ENCODE data around the gene ANO3. TPM values are rescaled to one million over a fixed set of nuclear protein-coding genes. Genes with fewer than 3 reads are reported as not detected.

The ANO3 gene
- total RNA-seq, 2 experiments from 2014 or later, result not detected

- ChIA-PET CTCF (no interaction called here), POLR2A (interaction anchor here (0.5 kb wide), 1 partner anchor 18 kb away, joined by 3 read pairs; no protein-coding TSS in a partner anchor)
- H3K4me1 Mint-ChIP-seq (ENCODE audit: low read depth), result no peaks in the 10 kb centered on the region
- no peaks in the 10 kb centered on the region for H3K36me3 Mint-ChIP-seq
- DNase-seq, result no peak
- no peaks in the 10 kb centered on the region for H3K27me3 Mint-ChIP-seq
- H3K9me3 Mint-ChIP-seq, result peaks cover 10% of the 10 kb centered on the region
- H3K4me3 Mint-ChIP-seq, result no peak overlapping the region
- intact Hi-C loops (cut with micrococcal nuclease), result no loop called here
- no peak overlapping the region for H3K27ac Mint-ChIP-seq
These were observed 195.8 kb downstream of the ANO3 start for GRCh38 chr11:26527685-26528084.

- H3K4me3 Mint-ChIP-seq, result no peak overlapping the region
These were observed 205.4 kb downstream of the ANO3 start for GRCh38 chr11:26537341-26537740.

GRCh38 chr11:26539517-26539916 lies 207.6 kb downstream of the ANO3 start:
- CTCF ChIA-PET, result no interaction called here
- H3K4me1 Mint-ChIP-seq (ENCODE audit: low read depth), result no peaks in the 10 kb centered on the region
- POLR2A ChIA-PET, result no interaction called here
- H3K4me3 Mint-ChIP-seq, result no peak overlapping the region
- H3K27me3 Mint-ChIP-seq, result no peaks in the 10 kb centered on the region
- H3K9me3 Mint-ChIP-seq, result peaks cover 10% of the 10 kb centered on the region
- intact Hi-C loops (cut with micrococcal nuclease), result no loop called here
- no peak overlapping the region for H3K27ac Mint-ChIP-seq
- no peaks in the 10 kb centered on the region for H3K36me3 Mint-ChIP-seq
- DNase-seq, result no peak

More at GRCh38 chr11:26537341-26537740, 205.4 kb downstream of the ANO3 start:
- Mint-ChIP-seq H3K27me3 (no peaks in the 10 kb centered on the region), H3K4me1 (ENCODE audit: low read depth) (no peaks in the 10 kb centered on the region), H3K9me3 (peaks cover 9% of the 10 kb centered on the region), H3K27ac (no peak overlapping the region), H3K36me3 (no peaks in the 10 kb centered on the region)
- ChIA-PET POLR2A (no interaction called here), CTCF (no interaction called here)
- intact Hi-C loops (cut with micrococcal nuclease), result no loop called here
- no peak for DNase-seq

GRCh38 chr11:26541870-26542269 lies 209.9 kb downstream of the ANO3 start:
- H3K9me3 Mint-ChIP-seq, result peaks cover 10% of the 10 kb centered on the region
- H3K27me3 Mint-ChIP-seq, result no peaks in the 10 kb centered on the region
- intact Hi-C loops (cut with micrococcal nuclease), result no loop called here
- H3K27ac Mint-ChIP-seq, result no peak overlapping the region
- no peaks in the 10 kb centered on the region for H3K36me3 Mint-ChIP-seq
- POLR2A ChIA-PET, result no interaction called here
- H3K4me3 Mint-ChIP-seq, result no peak overlapping the region
- no peaks in the 10 kb centered on the region for H3K4me1 Mint-ChIP-seq (ENCODE audit: low read depth)
- CTCF ChIA-PET, result no interaction called here
- DNase-seq, result no peak

GRCh38 chr11:26549176-26549575 lies 217.2 kb downstream of the ANO3 start:
- H3K36me3 Mint-ChIP-seq, result no peaks in the 10 kb centered on the region
- H3K9me3 Mint-ChIP-seq, result peaks cover 3% of the 10 kb centered on the region
- ChIA-PET POLR2A (no interaction called here), CTCF (no interaction called here)
- intact Hi-C loops (cut with micrococcal nuclease), result no loop called here
- H3K4me1 Mint-ChIP-seq (ENCODE audit: low read depth), result no peaks in the 10 kb centered on the region
- H3K4me3 Mint-ChIP-seq, result no peak overlapping the region
- no peaks in the 10 kb centered on the region for H3K27me3 Mint-ChIP-seq
- no peak for DNase-seq
- H3K27ac Mint-ChIP-seq, result no peak overlapping the region

GRCh38 chr11:26550022-26550421 lies 218.1 kb downstream of the ANO3 start:
- ChIA-PET POLR2A (no interaction called here), CTCF (no interaction called here)
- no peak overlapping the region for H3K4me3 Mint-ChIP-seq
- peaks cover 7% of the 10 kb centered on the region for H3K9me3 Mint-ChIP-seq
- intact Hi-C loops (cut with micrococcal nuclease), result no loop called here
- no peaks in the 10 kb centered on the region for H3K4me1 Mint-ChIP-seq (ENCODE audit: low read depth)
- no peak overlapping the region for H3K27ac Mint-ChIP-seq
- DNase-seq, result no peak
- H3K36me3 Mint-ChIP-seq, result no peaks in the 10 kb centered on the region
- no peaks in the 10 kb centered on the region for H3K27me3 Mint-ChIP-seq

- Mint-ChIP-seq H3K9me3 (peaks cover 7% of the 10 kb centered on the region), H3K27ac (no peak overlapping the region), H3K4me1 (ENCODE audit: low read depth) (no peaks in the 10 kb centered on the region), H3K27me3 (no peaks in the 10 kb centered on the region), H3K36me3 (no peaks in the 10 kb centered on the region), H3K4me3 (no peak overlapping the region)
- intact Hi-C loops (cut with micrococcal nuclease), result no loop called here
- ChIA-PET POLR2A (no interaction called here), CTCF (no interaction called here)
- no peak for DNase-seq
These were observed 219.4 kb downstream of the ANO3 start for GRCh38 chr11:26551186-26551801.

- no peak for DNase-seq
- Mint-ChIP-seq H3K36me3 (no peaks in the 10 kb centered on the region), H3K4me3 (no peak overlapping the region), H3K9me3 (peaks cover 7% of the 10 kb centered on the region), H3K4me1 (ENCODE audit: low read depth) (no peaks in the 10 kb centered on the region), H3K27me3 (no peaks in the 10 kb centered on the region), H3K27ac (no peak overlapping the region)
- intact Hi-C loops (cut with micrococcal nuclease), result no loop called here
- ChIA-PET POLR2A (no interaction called here), CTCF (no interaction called here)
These were observed 221.3 kb downstream of the ANO3 start for GRCh38 chr11:26553182-26553581.

- Mint-ChIP-seq H3K4me3 (no peak overlapping the region), H3K27me3 (no peaks in the 10 kb centered on the region), H3K27ac (no peak overlapping the region), H3K36me3 (no peaks in the 10 kb centered on the region), H3K9me3 (peaks cover 7% of the 10 kb centered on the region), H3K4me1 (ENCODE audit: low read depth) (no peaks in the 10 kb centered on the region)
- DNase-seq, result no peak
- intact Hi-C loops (cut with micrococcal nuclease), result no loop called here
- CTCF ChIA-PET, result no interaction called here
- POLR2A ChIA-PET, result no interaction called here
These were observed 222.5 kb downstream of the ANO3 start for GRCh38 chr11:26554455-26554854.

- intact Hi-C loops (cut with micrococcal nuclease), result no loop called here
- ChIA-PET CTCF (no interaction called here), POLR2A (no interaction called here)
- no peak overlapping the region for H3K27ac Mint-ChIP-seq
- no peak overlapping the region for H3K4me3 Mint-ChIP-seq
- H3K27me3 Mint-ChIP-seq, result no peaks in the 10 kb centered on the region
- peaks cover 10% of the 10 kb centered on the region for H3K9me3 Mint-ChIP-seq
- DNase-seq, result no peak
- no peaks in the 10 kb centered on the region for H3K36me3 Mint-ChIP-seq
- no peaks in the 10 kb centered on the region for H3K4me1 Mint-ChIP-seq (ENCODE audit: low read depth)
These were observed 224.7 kb downstream of the ANO3 start for GRCh38 chr11:26556582-26556981.

- H3K27ac Mint-ChIP-seq, result no peak overlapping the region
- no peak overlapping the region for H3K4me3 Mint-ChIP-seq
- no peak for DNase-seq
- ChIA-PET POLR2A (no interaction called here), CTCF (no interaction called here)
- H3K9me3 Mint-ChIP-seq, result peaks cover 7% of the 10 kb centered on the region
- intact Hi-C loops (cut with micrococcal nuclease), result no loop called here
- H3K4me1 Mint-ChIP-seq (ENCODE audit: low read depth), result no peaks in the 10 kb centered on the region
- no peaks in the 10 kb centered on the region for H3K27me3 Mint-ChIP-seq
- H3K36me3 Mint-ChIP-seq, result no peaks in the 10 kb centered on the region
These were observed 225.7 kb downstream of the ANO3 start for GRCh38 chr11:26557666-26558065.

- ChIA-PET POLR2A (no interaction called here), CTCF (no interaction called here)
- H3K27ac Mint-ChIP-seq, result no peak overlapping the region
- no peaks in the 10 kb centered on the region for H3K4me1 Mint-ChIP-seq (ENCODE audit: low read depth)
- H3K36me3 Mint-ChIP-seq, result no peaks in the 10 kb centered on the region
- no peak overlapping the region for H3K4me3 Mint-ChIP-seq
- DNase-seq, result no peak
- intact Hi-C loops (cut with micrococcal nuclease), result no loop called here
- peaks cover 7% of the 10 kb centered on the region for H3K9me3 Mint-ChIP-seq
- H3K27me3 Mint-ChIP-seq, result no peaks in the 10 kb centered on the region
These were observed 226.3 kb downstream of the ANO3 start for GRCh38 chr11:26558190-26558589.

- ChIA-PET POLR2A (no interaction called here), CTCF (no interaction called here)
- intact Hi-C loops (cut with micrococcal nuclease), result no loop called here
- H3K27ac Mint-ChIP-seq, result no peak overlapping the region
- H3K4me3 Mint-ChIP-seq, result no peak overlapping the region
- no peaks in the 10 kb centered on the region for H3K4me1 Mint-ChIP-seq (ENCODE audit: low read depth)
- no peak for DNase-seq
- no peaks in the 10 kb centered on the region for H3K36me3 Mint-ChIP-seq
- H3K9me3 Mint-ChIP-seq, result peaks cover 5% of the 10 kb centered on the region
- no peaks in the 10 kb centered on the region for H3K27me3 Mint-ChIP-seq
These were observed 237.7 kb downstream of the ANO3 start for GRCh38 chr11:26569646-26570045.

Measured in activated CD4-positive, alpha-beta memory T cell treated with anti-CD3 and anti-CD28 coated beads for 36 hours (primary cell).